ENCODE results near the gene PRKCA.

DNA sequence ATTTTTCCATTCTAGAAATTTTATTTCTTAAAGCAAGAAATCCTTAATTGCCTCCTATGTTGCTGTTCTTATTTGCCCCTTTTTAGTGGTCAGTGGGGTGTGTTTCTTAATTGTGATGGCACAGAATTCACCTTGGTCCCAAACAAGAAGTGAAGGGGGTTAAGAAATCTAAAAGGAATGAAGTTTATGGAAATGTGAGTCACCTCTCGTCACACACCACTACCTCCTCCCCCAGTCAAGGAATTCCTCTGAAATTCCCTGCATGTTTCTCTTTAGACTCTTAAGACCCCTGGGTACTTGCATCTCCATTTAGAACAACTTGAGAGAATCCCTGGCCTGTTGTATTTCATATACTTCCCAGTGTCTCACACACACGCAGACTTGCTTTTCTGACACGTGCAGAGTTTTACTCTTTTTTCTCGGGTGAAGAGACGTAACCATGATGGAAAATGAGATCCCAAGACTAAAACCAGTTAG lies 247.4 kb downstream of the PRKCA start:
- TF ChIP-seq, protein P1, sequence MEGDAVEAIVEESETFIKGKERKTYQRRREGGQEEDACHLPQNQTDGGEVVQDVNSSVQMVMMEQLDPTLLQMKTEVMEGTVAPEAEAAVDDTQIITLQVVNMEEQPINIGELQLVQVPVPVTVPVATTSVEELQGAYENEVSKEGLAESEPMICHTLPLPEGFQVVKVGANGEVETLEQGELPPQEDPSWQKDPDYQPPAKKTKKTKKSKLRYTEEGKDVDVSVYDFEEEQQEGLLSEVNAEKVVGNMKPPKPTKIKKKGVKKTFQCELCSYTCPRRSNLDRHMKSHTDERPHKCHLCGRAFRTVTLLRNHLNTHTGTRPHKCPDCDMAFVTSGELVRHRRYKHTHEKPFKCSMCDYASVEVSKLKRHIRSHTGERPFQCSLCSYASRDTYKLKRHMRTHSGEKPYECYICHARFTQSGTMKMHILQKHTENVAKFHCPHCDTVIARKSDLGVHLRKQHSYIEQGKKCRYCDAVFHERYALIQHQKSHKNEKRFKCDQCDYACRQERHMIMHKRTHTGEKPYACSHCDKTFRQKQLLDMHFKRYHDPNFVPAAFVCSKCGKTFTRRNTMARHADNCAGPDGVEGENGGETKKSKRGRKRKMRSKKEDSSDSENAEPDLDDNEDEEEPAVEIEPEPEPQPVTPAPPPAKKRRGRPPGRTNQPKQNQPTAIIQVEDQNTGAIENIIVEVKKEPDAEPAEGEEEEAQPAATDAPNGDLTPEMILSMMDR (IDR thresholded peaks at IDR 0.05; ENCODE audit: low read depth, low read length, poor library complexity, severe bottlenecking), result no peak
- no peak for TF ChIP-seq EZH2phosphoT487 (IDR thresholded peaks at IDR 0.05; ENCODE audit: borderline replicate concordance, low read length)

Data from DOHH2 (cell line).